GM19240 (cell line): Measurements from ENCODE around the gene FHIP1A.

ENCODE experiments used
- DNase-seq: peaks from one replicate; pipeline ENCODE4 v3.0.0; 2011; ENCODE audit warnings: low spot score; ENCODE audit not compliant: insufficient read length

The FHIP1A gene

DNA sequence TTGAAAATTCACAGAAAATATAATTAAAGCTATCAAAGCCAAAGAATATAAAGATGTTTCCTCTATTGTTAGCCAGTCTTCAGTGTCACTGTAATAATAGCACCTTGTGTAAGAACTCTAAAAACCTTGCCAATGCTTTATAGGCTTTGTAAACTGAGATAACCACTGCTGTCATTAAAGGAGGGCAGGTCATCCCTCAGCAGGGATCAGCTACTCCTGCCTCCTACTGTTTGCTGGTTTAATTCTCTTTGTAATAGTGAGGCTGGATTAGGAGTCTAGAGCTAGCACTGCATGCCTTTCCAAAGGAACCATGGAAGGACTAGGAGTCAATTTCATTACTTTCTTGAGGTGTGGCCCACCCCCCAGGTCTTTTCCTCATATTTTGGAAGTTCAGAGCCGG is 46.2 kb downstream of the FHIP1A start:
- DNase-seq: no peak

- no peak for DNase-seq
These were observed 49.2 kb downstream of the FHIP1A start for GRCh38 chr4:151458148-151458547.
